Measurements from ENCODE around the gene NPHS2.
"Not testable (repeated sequence)": the region's sequence is repeated elsewhere in the genome, so short reads cannot be mapped to it uniquely, and the experiment has no call there.

The NPHS2 gene

DNA sequence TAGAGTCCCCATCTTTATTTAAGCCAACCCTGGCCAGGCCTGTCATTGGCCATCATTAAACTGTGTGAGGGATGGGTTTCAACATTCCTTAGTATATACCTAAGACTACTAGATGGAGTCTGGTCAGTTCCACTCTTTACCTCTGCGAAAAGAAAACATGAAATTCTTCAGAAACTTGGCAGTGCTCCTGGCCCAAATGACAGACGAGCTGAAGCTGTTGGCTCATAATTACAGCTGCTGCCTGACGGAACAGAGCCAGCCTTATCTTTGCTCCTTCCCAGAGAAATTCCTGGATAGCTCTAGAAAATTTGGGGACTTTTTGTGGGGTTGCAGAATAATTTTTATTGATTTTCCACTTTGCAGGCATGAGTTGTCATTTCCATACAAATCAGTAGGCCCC lies 30.4 kb downstream of the NPHS2 start:
- no peak for DNase-seq

DNA sequence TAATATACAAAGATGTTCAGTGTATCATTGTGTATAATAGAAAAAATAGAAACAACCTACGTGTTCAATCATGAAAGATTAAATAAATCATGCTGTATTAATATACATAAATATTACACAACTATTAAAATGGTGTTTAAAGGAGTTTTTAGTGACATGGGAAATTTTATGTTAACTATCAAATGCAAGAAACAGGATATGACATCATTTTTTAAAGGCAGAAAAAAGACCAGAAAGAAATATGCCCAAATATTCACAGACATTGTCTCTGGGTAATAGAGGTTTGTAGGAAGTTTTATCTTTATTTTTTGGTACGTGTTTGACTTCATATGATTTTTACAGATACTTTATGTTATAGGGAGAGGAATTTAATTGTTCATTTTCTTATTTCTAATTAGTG lies 34.0 kb downstream of the NPHS2 start:
- DNase-seq: no peak

DNA sequence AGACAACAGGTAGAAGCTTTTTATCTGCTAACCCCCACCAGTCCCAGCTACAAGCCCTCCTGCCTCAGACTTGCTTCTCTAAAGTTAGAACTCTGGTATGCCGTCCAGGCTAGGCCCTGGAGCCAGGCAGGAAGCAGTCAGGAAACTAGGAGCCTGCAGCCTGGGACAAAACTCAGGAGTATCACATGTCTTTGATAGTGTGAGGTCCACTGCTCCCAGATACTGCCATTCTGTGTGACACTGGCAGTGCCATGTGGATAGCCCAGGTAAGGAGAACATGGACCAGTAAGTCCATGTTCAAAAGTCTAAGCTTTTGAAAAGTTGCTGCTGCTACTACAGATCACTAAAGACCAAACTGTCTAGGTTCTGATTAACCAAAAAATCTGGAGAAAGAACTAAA lies 45.4 kb downstream of the NPHS2 start:
- no peak for DNase-seq

DNA sequence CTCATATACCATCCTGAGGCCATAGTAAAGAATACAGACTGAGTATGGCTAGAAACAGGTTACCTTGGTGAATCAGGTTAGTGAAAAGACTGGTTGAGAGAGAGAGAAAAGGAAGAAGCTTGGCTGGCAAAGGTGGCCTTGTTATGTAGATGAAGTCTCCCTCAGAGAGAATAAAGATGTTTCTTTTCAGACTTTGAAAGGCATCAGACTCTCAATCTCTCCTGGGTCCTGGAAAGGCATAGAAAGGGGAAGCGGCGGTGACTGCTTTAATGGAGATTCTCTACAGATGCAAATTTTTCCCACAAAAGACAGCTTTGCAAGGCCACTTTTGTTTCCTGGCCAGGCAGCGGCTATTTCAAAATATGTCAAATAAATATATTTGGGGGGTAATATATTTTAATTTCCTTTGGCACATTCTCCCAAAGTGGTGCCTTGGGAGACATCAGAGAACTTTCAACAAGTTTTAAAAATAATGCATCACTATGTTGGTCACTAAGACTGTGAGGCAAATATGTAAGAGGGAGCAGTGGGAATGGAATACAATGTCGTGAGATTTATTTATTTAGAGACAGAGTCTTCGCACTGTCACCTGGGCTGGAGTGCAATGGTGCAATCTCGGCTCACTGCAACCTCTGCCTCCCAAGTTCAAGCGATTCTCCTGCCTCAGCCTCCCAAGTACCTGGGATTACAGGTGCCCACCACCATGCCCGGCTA lies 46.1 kb downstream of the NPHS2 start:
- DNase-seq: no peak

DNA sequence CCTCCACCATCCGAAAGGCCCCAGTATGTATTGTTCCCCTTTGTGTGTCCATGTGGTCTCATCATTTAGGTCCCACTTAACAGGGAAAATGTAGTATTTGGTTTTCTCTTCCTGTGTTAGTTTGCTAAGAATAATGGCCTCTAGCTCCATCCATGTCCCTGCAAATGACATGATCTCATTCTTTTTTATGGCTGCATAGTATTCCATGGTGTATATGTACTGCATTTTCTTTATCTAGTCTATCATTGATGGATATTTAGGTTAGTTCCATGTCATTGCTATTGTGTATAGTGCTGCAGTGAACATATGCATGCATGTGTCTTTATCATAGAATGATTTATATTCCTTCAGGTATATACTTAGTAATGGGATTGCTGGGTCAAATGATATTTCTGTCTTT lies 57.2 kb downstream of the NPHS2 start:
- DNase-seq: not testable (repeated sequence)

DNA sequence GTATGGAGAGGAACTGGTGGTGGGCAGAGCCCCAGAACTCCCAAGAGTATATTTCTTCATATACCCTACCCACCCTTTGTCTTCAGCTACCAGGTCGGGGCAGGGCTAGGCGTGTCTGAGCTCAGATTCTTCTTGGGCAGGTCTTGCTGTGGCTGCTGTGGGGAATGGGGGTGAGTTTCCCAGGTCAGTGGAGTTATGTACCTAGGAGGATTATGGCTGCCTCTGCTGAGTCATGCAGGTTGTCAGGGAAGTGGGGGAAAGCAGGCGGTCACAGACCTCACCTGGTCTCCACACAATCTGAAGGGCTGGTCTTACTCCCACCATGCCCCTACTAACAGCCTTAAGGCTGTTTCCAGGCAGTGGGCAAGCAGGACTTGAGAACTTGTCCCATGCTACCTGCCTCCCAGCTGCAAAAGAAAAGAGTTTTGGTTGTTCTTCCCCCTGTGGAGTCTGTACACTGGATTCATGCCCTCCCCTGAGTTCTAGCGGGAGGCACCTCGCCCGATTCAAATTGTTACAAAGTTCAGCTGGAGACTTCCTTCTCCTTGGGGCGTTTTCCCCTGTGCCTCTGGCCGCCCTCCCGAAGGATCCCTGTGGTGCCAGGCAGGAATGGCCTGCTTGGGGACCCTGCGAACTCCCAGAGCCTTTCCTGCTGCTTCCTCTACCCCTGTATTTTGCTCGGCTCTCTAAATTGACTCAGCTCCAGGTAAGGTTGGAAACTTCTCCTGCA lies 58.6 kb downstream of the NPHS2 start:
- no peak for DNase-seq

DNA sequence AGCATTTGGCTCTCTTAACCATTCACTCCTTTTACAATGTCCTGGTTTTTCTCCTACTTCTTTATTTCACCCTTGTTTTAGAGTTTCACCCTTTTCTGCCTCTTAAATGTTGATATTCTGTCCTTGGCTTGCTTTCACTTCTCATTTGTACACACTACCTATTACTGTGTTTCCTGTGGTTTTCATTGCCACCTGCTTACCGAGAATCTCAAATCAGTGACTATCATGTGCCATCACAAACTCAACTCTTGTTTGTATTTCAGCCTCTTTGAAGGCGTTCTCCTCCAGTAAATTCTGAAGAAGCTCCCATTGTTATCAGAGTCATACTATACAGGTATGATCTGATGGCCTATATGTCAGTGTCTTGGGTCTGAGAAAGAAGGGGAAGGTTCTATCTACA lies 65.7 kb downstream of the NPHS2 start:
- no peak for DNase-seq

DNA sequence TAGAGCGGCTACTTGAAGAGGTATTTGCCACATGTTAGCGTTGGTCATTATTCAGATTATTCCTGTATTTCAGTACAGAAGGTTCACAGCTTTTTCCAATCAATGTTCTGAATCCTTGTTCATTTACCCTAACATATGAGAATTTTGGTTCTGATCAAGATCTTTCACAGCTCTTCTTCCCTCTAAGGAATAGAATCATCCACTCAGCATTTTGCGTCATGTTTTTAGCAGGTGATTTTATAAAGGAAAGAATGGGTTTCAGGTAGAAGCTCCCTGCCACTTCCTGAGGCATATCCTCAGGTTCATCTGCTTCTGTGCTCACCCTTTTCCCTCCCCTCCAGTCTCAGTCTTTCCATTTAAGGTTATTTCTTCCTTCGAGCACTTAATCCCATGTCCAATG lies 66.4 kb downstream of the NPHS2 start:
- no peak for DNase-seq

DNA sequence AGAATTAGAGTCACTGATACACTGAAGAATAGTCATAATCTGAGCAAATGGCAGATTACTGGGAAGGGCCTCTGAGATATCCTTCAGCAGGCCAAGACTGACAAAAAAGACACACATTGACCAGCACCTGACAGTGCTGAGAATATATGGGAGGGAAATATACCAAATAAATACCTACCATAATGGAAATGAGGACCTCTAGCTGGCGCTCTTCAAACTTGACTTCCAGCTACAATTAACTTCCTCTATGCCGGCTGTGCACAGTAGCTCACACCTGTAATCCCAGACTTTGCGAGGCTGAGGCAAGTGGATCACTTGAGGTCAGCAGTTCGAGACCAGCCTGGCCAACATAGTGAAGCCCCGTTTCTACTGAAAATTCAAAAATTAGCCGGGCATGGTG lies 69.5 kb downstream of the NPHS2 start:
- DNase-seq: no peak

Data from NCI-H510A treated with DMSO at 0.1 percent for 48 hours (cell line).